LNCaP clone FGC (cell line): ENCODE measurements around the gene INPP5K.
A peak's percentile ranks its signal among the peaks of the same experiment; 100 is the strongest.

Experiments
- DNase-seq: peaks from one replicate; pipeline ENCODE4 v3.0.0-alpha.2; 2011; ENCODE audit warnings: low read depth
- H3K4me3 ChIP-seq: 2 replicates; pipeline ENCODE4 v1.5.1; 2011; ENCODE audit warnings: mild to moderate bottlenecking, low read depth, low read length, control low read depth
- TF ChIP-seq, protein P1 (sequence below): IDR thresholded peaks from 2 replicates; pipeline ENCODE4 v1.5.1; 2012; ENCODE audit warnings: mild to moderate bottlenecking; ENCODE audit not compliant: control insufficient read depth, insufficient read depth; ENCODE audit errors: extremely low read depth

INPP5K gene

DNA sequence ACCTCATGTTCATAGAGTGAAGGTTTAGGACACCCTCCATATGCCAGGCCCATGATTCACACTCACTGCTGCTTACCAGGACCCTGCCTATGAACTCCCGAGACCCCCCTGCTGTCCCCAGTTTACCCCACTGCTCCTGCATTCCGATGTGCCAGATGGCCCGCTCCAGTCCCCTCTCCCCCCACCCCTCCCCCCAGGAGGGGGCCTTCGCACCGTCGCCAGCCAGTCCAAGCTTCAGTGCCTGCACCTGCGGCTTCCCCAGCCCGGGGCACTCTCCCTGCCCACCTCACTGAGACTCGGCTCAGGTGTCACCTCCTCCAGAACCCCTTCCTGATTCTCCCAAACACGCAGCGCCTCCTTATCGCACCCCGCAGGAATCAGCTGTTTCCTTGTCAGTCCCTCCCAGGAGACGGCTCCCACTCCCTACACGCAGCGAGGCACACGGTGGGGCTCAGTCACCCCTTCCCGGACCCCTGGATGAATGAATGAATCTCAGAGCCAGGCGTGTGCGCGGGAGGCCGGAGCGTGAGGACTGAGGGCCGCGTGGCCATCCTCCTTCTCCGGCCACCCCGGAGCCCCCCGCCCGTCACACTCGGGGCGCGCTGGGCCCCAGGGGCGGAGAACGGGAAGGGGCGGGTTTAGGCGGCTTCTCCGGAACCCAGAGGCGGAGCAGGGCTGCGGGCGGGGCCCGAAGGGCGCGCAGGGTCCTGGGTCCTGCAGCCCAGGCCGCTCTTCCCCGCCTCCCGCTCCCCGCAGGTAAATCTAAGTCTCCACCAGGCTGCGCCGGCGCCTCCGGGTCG lies 25.6 kb downstream of the INPP5K start:
- TF ChIP-seq, protein P1, sequence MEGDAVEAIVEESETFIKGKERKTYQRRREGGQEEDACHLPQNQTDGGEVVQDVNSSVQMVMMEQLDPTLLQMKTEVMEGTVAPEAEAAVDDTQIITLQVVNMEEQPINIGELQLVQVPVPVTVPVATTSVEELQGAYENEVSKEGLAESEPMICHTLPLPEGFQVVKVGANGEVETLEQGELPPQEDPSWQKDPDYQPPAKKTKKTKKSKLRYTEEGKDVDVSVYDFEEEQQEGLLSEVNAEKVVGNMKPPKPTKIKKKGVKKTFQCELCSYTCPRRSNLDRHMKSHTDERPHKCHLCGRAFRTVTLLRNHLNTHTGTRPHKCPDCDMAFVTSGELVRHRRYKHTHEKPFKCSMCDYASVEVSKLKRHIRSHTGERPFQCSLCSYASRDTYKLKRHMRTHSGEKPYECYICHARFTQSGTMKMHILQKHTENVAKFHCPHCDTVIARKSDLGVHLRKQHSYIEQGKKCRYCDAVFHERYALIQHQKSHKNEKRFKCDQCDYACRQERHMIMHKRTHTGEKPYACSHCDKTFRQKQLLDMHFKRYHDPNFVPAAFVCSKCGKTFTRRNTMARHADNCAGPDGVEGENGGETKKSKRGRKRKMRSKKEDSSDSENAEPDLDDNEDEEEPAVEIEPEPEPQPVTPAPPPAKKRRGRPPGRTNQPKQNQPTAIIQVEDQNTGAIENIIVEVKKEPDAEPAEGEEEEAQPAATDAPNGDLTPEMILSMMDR: no peak
- DNase-seq: no peak
- peak overlapping the region; percentile 88 for H3K4me3 ChIP-seq

DNA sequence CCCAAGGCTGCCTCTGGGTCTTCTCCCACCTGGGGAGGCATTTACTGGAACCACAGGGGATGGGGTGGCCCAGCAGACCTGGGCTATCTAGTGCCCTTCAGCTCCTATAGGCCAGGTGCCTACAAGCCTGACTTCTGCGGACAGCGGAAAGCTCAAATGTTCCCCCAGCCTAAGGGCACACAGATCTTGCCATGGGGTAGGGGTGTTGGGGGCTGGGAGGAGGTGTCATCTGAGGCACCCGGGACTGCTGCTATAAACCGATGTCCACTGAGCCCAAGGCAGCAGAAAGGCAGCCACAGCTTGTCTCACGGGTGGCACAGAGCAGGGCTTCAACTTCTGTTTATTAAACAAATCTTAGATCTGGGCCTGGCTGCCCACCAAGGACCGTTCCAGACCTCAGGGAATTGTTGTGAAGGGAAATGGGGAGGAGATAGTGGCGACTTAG lies 27.6 kb downstream of the INPP5K start:
- no peak overlapping the region for H3K4me3 ChIP-seq
- TF ChIP-seq, protein P1: no peak
- no peak for DNase-seq

DNA sequence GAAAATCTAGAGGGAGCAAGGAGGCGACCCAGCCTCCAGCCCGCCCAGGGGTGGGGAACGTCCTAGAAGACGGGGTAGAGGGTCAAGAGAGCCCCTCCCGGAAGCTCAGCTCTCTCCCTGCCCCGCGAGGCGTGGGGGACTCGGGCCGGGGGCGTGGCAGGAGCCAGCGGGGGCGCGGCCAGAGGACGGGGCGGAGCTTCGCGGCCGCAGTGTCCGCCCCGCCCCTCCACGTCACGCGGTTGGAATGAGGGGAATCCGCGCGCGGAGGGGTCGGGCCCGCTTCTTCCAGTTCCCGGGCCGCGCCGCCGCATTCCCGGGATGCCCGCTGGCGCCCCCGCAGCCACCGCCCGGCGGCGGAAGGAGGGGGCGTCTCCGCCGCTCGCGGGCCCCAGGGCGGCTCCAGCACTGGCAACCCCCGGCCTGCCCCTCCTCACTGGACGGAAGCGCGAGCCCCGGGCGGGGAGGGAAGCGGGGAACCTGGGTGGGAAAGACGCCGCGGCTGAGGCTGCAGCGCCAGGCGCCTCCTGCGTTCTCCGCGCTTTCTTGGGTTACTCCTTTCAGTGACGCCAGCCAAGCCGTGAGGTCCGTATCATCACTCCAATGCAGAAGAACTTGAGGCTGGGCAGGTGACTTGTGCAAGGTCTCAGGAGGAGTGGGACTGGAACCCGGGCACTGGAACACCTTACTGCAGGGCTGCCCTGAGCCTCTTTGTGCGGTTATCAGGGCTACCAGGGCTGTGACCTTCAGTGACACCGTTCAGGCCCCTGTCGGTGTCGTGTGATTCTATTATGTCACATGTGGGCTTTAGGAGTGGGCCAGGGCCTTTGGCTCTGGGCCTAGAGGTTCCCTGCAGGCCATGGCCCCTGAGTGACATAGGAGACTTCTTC lies 28.2 kb downstream of the INPP5K start:
- no peak for DNase-seq
- TF ChIP-seq, protein P1: no peak
- no peak overlapping the region for H3K4me3 ChIP-seq

DNA sequence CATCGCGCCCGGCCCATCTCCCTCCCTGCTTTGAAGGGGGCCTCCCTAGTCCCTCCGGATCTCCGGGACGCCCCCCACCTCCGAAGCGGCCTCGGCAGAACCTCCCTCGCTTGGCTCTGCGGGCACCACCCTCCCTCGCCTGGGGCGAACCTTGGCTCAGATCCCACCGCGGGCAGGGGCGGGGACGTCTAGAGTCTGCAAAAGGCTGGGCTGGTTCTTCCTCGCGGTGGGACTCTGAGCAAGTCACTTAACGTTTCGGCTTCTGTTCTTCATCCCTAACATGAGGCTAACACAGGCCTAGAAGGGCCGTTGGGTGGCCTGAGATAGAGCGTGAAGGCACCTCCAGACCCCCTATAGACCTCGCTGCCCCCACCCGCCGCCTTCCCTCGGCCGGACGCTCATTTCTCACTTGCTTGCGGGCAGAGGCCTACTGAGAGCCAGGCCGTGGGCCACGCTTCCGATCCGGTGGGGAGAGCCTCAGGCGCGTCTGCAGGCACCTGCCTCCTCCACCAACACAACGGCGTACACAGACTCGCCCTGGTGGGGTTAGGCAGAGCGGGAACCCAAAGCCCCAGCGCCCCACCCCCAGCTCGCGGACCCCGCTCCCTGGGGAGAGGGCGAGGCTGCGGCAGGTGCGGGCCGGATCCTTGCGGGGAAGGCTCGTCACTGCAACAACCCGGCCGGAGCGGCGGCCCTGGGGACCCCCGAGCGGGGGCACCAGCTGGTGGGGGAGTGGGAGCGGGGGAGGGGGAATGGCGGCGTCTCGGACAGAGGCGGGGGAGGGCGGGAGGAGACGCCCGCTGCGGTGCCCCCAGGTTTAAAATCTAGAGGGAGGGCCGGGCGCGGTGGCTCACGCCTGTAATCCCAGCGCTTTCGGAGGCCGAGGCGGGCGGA lies 29.4 kb downstream of the INPP5K start:
- H3K4me3 ChIP-seq: no peak overlapping the region
- no peak for DNase-seq
- TF ChIP-seq, protein P1: no peak

DNA sequence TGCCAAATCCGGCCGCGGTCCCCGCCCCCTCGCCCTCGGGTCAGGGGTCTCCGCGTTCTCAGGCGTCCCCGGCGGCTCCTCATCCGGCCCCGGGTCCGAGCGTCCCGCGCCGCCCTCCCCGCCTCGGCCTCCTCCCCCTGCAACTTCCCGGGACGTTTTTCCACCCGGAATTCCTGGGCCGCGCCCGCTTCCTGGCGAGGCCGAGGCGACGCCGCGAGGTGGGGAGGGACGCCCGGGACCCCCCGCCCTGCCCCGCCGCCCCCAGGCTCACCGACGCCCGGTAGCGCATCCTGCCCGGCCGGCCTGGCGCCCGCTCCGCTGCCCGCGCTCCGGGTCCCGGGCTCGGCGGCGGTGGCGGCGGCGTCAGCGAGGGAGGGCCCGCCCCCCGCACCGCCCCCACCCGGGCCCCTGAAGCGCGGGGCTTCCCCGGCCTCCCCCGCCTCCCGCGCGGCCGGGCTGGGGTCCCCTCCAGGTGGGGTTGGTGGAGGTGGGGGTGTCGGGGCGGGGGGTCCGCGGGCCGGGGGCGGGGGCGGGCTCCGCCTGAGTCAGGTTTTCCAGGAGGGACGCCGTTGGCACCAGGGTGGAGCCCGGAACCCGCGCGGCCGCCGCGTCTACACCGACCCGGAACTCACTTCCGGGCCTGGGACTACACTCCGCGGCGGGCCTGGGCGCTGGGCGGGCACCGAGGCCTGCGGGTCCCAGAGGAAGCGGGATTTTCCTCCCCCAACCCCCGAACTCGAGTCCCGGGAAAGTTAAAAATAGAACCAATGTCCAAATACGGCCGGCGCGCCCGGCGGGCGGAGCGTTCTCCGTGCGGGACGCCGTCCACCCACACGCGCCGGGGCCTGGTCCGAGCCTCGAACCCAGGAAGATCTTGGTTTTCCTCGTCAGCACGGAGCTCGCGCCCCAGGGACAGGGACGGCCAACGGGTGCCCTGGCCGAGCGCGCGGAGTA lies 30.7 kb downstream of the INPP5K start:
- TF ChIP-seq, protein P1: no peak
- no peak for DNase-seq
- peak overlapping the region; percentile 59 for H3K4me3 ChIP-seq
